ENCODE data around the gene F2. TPM values are rescaled to one million over a fixed set of nuclear protein-coding genes. Genes with fewer than 3 reads are reported as not detected.

Gene F2
- total RNA-seq, 6 donors from 2014 or later: 0.37 to 0.40 TPM; not detected in 4

DNA sequence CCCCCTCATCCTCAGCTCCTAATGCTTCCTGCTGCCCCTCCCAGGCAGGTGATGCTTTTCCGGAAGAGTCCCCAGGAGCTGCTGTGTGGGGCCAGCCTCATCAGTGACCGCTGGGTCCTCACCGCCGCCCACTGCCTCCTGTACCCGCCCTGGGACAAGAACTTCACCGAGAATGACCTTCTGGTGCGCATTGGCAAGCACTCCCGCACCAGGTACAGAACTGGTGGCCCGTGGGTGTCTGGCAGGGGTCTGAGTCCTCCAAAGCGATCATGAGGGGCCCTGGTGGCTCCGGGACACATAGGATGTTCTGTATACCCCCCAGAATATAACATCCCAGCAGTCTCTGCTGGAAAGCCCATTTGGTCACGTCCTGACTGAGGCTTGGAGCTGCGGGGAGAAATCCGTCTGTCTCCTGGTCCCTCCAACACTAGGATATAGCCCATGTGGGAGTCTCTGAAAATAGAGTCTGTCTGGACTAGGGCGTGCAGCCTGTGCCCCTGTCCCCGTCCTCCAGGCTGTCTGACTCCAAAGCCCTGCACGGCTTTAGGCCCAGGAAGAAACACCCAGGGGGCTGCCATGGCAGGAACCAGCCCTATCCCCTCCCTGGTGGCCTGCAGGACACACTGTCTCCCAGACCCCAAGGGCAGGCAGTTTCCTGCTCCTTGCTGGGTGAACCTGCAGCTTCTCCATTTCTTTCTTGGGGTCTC, 9.1 kb downstream of the F2 start:
- peak in 1 of 2 donors; percentile 8 for ATAC-seq (ENCODE audit: low FRiP score in 2 of 2)
- Histone ChIP-seq H3K27ac (no peak overlapping the region), H3K36me3 (no peaks in the 10 kb centered on the region), H3K4me1 (no peaks in the 10 kb centered on the region), H3K4me3 (no peak overlapping the region), H3K9me3 (no peaks in the 10 kb centered on the region), H3K27me3 (no peaks in the 10 kb centered on the region)
- no peak for TF ChIP-seq EP300 (IDR thresholded peaks at IDR 0.05)
- TF ChIP-seq POLR2A (IDR thresholded peaks at IDR 0.05): no peak
- TF ChIP-seq, protein P1, sequence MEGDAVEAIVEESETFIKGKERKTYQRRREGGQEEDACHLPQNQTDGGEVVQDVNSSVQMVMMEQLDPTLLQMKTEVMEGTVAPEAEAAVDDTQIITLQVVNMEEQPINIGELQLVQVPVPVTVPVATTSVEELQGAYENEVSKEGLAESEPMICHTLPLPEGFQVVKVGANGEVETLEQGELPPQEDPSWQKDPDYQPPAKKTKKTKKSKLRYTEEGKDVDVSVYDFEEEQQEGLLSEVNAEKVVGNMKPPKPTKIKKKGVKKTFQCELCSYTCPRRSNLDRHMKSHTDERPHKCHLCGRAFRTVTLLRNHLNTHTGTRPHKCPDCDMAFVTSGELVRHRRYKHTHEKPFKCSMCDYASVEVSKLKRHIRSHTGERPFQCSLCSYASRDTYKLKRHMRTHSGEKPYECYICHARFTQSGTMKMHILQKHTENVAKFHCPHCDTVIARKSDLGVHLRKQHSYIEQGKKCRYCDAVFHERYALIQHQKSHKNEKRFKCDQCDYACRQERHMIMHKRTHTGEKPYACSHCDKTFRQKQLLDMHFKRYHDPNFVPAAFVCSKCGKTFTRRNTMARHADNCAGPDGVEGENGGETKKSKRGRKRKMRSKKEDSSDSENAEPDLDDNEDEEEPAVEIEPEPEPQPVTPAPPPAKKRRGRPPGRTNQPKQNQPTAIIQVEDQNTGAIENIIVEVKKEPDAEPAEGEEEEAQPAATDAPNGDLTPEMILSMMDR (IDR thresholded peaks at IDR 0.05): no peak
- TF ChIP-seq POLR2AphosphoS5 (IDR thresholded peaks at IDR 0.05): no peak
- no peak for DNase-seq
- 92% methylated on average over 17 of the region's 17 CpGs; no CpG with 5 or more reads in 1 of the 2 donors for WGBS, 2 donors

DNA sequence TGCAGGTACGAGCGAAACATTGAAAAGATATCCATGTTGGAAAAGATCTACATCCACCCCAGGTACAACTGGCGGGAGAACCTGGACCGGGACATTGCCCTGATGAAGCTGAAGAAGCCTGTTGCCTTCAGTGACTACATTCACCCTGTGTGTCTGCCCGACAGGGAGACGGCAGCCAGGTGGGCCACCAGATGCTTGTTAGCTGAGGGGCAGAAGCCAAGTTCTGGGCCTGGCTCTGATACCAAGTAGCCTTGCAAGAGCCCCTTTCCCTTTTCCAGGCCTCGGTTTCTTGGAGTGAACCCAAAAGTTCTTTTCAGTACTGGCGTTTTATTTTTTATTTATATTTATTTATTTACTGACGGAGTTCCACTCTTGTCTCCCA, 9.6 kb downstream of the F2 start:
- H3K27me3 ChIP-seq: no peaks in the 10 kb centered on the region
- DNase-seq (no peak), ATAC-seq (ENCODE audit: low FRiP score in 2 of 2) (no peak)
- no peak for TF ChIP-seq POLR2A (IDR thresholded peaks at IDR 0.05)
- TF ChIP-seq, protein P1 (IDR thresholded peaks at IDR 0.05): no peak
- no peak for TF ChIP-seq EP300 (IDR thresholded peaks at IDR 0.05)
- no peak for TF ChIP-seq POLR2AphosphoS5 (IDR thresholded peaks at IDR 0.05)
- H3K9me3 ChIP-seq: no peaks in the 10 kb centered on the region
- no peak overlapping the region for H3K4me3 ChIP-seq
- 82 to 90% methylated on average over 7 to 9 of the region's 9 CpGs for WGBS, 2 donors
- no peaks in the 10 kb centered on the region for H3K4me1 ChIP-seq
- no peaks in the 10 kb centered on the region for H3K36me3 ChIP-seq
- no peak overlapping the region for H3K27ac ChIP-seq

DNA sequence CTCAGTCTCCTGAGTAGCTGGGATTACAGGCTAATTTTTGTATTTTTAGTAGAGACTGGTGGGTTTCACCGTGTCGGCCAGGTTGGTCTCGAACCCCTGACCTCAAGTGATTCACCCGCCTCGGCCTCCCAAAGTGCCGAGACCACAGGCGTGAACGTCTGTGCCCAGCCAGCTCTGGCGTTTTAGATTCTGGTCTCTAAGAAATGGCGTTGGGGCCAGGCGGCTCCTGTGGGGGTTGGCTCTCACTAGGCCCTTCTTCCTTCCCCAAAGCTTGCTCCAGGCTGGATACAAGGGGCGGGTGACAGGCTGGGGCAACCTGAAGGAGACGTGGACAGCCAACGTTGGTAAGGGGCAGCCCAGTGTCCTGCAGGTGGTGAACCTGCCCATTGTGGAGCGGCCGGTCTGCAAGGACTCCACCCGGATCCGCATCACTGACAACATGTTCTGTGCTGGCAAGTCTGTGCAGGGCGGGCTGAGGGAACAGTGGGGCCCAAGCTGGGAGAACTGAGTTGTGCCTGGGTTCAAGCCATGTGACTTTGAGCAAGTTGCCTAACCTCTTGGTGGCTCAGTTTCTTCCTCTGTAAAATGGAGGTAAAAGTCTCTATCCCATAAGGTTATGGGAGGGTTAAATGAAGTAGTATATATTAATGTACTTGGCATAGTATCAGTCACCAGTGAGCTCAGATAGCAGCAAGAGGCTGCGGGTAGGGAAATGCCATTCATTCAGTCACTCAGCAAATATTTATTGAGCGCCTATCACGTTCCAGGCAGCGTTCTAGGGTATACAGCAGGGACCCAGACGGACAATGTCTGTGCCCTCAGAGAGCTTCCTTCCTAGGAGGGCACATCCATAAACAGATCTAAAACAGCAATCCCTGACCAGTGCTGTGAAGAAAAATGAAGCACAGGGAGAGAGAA, 10.4 kb downstream of the F2 start:
- TF ChIP-seq EP300 (IDR thresholded peaks at IDR 0.05) (no peak), POLR2AphosphoS5 (IDR thresholded peaks at IDR 0.05) (no peak), POLR2A (IDR thresholded peaks at IDR 0.05) (no peak)
- TF ChIP-seq, protein P1 (IDR thresholded peaks at IDR 0.05): no peak
- no peak for DNase-seq
- no peak for ATAC-seq (ENCODE audit: low FRiP score in 2 of 2)
- Histone ChIP-seq H3K4me3 (no peak overlapping the region), H3K4me1 (no peaks in the 10 kb centered on the region), H3K36me3 (no peaks in the 10 kb centered on the region), H3K27ac (no peak overlapping the region), H3K27me3 (no peaks in the 10 kb centered on the region), H3K9me3 (no peaks in the 10 kb centered on the region)
- WGBS, 2 donors: 80 to 87% methylated on average over 24 of the region's 24 CpGs

DNA sequence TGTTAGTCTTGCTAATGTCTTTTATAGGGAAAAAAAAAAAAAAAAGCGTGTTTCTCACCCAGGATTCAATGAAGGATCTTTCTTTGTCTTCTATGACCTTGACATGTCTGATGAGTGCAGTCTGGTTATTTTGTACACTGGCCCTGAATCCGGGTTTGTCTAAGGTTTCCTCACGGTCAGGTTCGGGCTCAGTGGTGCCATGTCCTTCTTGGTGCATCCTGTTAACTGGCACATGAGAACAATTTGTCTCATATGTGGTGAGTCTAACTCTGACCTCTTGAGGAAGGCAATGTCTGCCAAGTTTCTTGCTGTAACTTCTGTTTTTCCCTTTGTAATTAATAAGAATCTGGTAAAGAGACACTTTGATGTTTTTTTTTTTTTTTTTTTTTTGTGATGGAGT, 12.5 kb downstream of the F2 start:
- no peak overlapping the region for H3K27ac ChIP-seq
- H3K36me3 ChIP-seq: no peaks in the 10 kb centered on the region
- no peaks in the 10 kb centered on the region for H3K4me1 ChIP-seq
- WGBS, 2 donors: 87 to 90% methylated on average over 4 of the region's 4 CpGs
- no peaks in the 10 kb centered on the region for H3K9me3 ChIP-seq
- no peak overlapping the region for H3K4me3 ChIP-seq
- ATAC-seq (ENCODE audit: low FRiP score in 2 of 2) (no peak), DNase-seq (peak in 1 of 2 donors; percentile 2)
- TF ChIP-seq, protein P1 (IDR thresholded peaks at IDR 0.05): no peak
- TF ChIP-seq EP300 (IDR thresholded peaks at IDR 0.05): no peak
- no peaks in the 10 kb centered on the region for H3K27me3 ChIP-seq
